Pons (tissue), 1 donor: ENCODE measurements around the gene GLIS1.

Source experiments
- DNase-seq: peaks from one replicate; pipeline ENCODE4 v3.0.0-alpha.2; 2016; ENCODE audit warnings: low spot score

Gene GLIS1

GRCh38 chr1:53717025-53717804 is 21.7 kb downstream of the GLIS1 start:
- no peak for DNase-seq

GRCh38 chr1:53716150-53716549 is 22.8 kb downstream of the GLIS1 start:
- DNase-seq: no peak

DNA sequence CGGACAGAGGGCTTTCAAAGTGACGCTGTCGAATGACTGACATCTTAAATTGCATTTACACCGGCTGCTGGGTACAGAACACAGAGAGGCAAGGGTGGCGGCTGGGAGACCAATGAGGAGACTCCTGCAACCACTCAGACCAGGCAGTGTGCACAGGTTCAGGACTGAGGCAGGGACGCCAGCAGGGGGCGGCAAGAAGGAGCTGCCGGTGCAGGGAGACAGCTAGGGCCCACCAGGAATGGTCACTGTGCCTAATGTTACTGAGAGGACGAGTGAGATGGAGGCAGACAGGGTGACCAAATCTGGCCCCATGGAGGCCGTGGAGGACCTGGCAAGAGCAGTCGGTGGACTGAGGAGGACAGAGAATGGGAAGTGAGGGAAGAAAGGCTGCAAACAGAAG is 23.5 kb downstream of the GLIS1 start:
- DNase-seq: no peak

GRCh38 chr1:53712276-53712675 is 26.7 kb downstream of the GLIS1 start:
- DNase-seq: no peak

DNA sequence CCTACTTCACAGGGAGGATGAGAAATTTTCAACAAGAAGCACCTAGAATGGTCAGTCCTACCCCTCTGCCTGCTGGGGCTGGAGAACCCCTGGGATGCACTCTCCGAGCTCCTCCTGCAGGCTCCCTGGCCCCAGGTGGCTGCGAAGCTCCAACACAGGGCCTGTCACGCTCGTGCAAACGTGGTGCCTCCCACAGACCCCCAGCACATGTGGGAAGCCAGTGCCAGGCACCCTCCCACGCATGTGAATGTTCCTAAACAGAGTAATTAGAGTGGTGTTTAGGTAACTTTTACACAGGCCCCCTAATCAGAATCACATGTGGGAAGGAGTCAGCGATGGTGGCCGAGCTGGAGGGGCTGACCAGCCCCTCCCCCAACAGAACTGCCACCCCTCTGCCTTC is 28.4 kb downstream of the GLIS1 start:
- no peak for DNase-seq

DNA sequence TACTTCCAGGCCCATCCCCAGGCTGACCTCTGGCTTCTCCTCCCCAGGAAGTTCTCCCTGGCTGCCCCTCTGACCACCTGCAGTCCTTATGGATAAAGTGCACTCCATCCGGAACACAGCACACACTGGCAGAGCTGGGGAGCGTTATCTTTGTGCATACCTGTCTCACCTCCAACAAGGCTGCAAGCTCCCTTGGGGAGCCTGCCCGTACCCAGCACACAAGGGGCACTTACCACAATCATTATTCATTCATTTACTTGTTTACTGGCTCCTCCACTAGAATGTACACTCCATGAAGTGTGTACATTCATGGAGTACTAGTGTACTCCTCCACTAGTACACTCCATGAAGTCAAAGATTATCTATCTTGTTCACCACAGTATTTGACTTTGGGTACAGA is 30.3 kb downstream of the GLIS1 start:
- DNase-seq: no peak

DNA sequence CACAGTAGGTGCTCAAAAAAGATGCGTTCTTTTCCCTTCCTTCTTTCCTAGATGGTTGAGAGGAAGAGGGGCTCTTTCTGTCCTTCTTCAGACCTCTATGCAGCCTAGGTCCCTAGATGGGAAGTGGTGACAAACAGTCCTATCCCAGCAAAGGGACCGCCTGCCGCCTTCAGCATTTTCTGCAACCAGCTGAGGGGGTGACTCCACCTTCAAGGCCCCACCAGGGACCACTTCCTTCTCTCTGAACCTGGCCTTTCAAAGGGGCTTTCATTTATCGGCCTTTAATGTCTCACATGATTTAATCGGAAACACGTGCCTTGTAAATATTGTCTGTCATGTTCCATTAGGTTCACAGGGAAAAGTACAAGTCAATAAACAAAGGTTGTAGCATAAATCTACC is 32.6 kb downstream of the GLIS1 start:
- DNase-seq: no peak

GRCh38 chr1:53705446-53706096 is 33.4 kb downstream of the GLIS1 start:
- DNase-seq: no peak

- no peak for DNase-seq
Observed at GRCh38 chr1:53704804-53705445, 34.0 kb downstream of the GLIS1 start.

- no peak for DNase-seq
Observed at GRCh38 chr1:53704304-53704703, 34.7 kb downstream of the GLIS1 start.

GRCh38 chr1:53703174-53703573 is 35.8 kb downstream of the GLIS1 start:
- no peak for DNase-seq

- DNase-seq: no peak
Observed at GRCh38 chr1:53702341-53702740, 36.6 kb downstream of the GLIS1 start.

GRCh38 chr1:53700776-53701175 is 38.2 kb downstream of the GLIS1 start:
- no peak for DNase-seq

DNA sequence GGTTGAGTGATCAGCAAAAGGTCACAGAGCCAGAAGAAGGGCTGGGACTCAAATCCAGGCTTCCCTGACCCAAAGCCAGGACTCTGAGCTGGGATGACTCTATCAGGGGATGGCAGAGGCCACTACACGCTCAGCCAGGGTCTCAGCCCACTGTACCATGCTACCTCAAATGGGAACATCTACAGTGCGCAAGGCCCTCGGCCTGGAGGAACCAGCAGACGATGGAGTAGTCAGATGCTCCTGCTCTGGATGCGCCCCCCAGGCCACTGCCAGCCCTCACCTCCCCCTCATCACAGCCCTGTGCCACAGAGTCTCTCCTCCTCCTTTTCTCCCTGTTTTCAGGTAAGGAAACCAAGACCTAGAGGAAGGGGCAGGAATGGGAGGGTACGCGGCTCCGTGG is 39.0 kb downstream of the GLIS1 start:
- no peak for DNase-seq

DNA sequence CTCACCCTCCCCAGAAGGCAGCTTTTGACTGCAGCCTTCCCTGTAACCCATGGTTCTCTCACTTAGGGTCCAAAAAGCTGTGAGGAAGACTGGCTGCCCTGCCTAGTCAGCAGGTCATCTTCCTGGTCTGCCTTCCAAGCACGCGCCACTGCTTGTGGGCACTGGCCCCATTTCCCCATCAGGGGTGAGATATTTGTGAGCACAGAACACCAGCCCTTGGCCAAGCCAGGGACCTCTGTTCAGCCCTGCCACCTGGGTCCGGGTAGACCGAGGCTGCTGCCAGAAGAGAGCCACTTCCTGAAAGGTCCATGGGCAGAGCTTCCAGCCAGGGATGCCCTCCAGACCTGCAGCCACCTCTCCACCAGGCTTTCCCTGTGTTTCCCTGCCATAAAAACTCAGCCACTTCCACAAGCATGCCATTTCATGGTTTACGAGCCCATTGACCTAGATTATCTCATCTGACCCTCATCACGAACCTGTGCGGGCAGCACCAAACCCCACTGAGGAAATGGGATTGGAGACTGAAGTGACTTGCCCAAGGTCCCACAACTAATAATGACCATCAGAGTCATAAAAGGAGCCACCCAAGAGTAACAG is 40.5 kb downstream of the GLIS1 start:
- no peak for DNase-seq

DNA sequence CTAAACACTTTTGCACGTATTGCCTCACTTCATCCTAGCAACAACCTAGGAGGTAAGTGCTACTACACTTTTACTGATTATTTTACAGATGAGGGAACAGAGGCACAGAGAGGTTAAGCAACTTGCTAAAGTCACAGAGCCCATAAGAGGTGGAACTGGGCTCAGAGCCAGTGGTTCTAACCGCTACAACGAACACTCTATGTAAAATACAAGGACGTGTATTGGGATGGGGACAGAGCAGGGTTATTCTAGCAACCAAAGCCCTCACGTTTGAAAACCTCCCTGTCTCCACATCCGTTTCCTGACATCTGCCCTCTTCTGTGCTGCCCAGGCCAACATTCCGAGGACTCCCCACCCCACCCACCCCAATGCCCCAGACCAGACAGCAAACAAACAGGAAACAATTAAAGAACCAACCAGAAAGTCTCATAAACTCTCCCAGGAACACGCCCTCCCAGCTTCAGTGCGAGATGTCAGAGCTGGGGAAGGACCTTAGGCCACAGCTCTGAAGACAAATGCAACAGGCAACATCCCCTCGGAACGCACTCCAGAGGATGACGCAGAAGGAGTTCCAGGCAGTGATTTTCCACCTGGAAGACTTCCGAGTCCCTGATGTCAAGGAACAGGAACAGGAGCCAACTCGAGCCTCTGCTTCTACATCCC is 41.1 kb downstream of the GLIS1 start:
- DNase-seq: no peak

DNA sequence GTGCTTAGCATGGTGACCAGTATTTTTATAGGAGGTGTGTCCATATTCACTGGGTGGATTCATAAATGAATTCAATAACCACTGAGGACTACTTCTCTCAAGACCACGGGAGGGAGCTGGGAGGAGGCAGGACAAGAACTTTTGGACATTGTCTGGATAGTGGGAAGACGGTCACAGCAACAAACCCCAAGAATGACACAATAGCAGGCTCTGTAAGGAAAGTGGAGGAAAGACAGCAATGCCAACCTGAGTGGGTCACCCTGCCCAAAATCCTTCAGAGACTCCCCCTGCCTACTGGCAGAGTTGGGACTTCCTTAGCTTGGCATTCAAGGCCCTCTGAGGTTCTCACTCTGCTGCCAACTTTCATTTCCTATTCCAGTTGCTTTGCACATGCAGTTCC is 42.0 kb downstream of the GLIS1 start:
- DNase-seq: no peak

GRCh38 chr1:53696571-53696970 is 42.4 kb downstream of the GLIS1 start:
- DNase-seq: no peak

GRCh38 chr1:53696051-53696450 is 42.9 kb downstream of the GLIS1 start:
- no peak for DNase-seq

DNA sequence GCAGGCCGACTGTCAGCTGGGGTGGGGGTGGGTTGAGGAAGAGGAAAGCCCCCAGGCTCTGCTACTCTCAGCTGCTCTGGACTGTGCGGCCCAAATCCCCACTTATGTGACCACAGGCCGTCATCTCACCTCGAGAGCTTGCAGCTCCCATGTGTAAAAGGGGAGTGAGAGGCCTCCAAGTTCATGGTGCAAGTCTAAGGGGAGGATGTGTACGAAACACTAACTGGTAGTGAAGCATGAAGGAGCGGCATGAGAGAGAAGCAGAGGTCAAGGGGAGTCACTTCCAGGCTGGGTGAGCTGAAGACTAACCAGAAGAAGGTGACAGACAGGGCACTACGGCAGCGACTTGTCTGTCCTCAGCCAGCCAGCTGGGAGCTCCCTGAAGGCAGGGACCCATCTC is 43.8 kb downstream of the GLIS1 start:
- no peak for DNase-seq

DNA sequence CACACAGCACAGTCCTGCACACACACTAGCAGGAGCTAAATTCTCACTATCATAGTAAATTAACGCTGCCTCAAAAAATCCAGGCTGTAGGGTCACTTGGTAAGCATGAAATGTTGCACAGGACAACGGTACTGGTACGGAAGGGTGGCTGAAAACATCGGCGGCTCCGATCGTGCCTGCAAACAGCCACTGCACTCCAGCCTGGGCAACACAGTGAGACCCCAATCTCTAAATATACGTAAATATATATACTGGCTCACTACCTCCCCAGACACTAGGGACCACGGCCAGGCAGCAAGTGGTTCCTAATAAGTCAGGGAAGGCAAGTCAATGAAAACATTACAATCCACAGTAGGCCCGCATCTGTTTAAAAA is 44.3 kb downstream of the GLIS1 start:
- DNase-seq: no peak
